B cell (primary cell): ENCODE results near the gene AURKAIP1. TPM values are rescaled to one million over a fixed set of nuclear protein-coding genes. Genes with fewer than 3 reads are reported as not detected.

Source experiments
- ATAC-seq: fragments of 200-7000 bp; cut with Tn5 transposase; one replicate; pipeline ENCODE4 v1.10.0; 2021; ENCODE audit warnings: low read depth, mild to moderate bottlenecking, moderate number of reproducible peaks, moderate library complexity
- CTCF ChIA-PET: fragments of 350-600 bp; sonication (Branson Sonifier 250); formaldehyde crosslinking; loops from one replicate; lab custom pipeline; 2021; ENCODE audit warnings: antibody characterized with exemption, inconsistent platforms; lab: Charles Lee
- POLR2A ChIA-PET: fragments of 350-600 bp; sonication (Branson Sonifier 250); formaldehyde crosslinking; loops from one replicate; lab custom pipeline; 2021; ENCODE audit warnings: antibody characterized with exemption; lab: Charles Lee
- DNase-seq: peaks from one replicate; pipeline ENCODE4 v3.0.0; 2013
- H2AFZ ChIP-seq: 2 replicates; pipeline ENCODE4 v1.6.1; 2012; ENCODE audit warnings: mild to moderate bottlenecking, low read depth, low read length; ENCODE audit not compliant: insufficient read depth, poor library complexity, severe bottlenecking
- H3K27ac ChIP-seq, 2 donors: 1 replicate in 1 of 2; 2 replicates in 1 of 2; pipeline ENCODE4 v1.5.1; 2012 to 2013; ENCODE audit warnings: low read length in 2 of 2, mild to moderate bottlenecking in 2 of 2, moderate library complexity in 1 of 2
- H3K27me3 ChIP-seq, 4 experiments: fragments of 200-600 bp in 1 of 4; sonication (generic) in 1 of 4; replicated peaks in 1 of 4; 1 replicate in 2 of 4; 2 replicates in 2 of 4; pipeline versions ENCODE4 v1.6.1 to v1.7.0; 2013 to 2016; ENCODE audit warnings: low read length in 3 of 4, mild to moderate bottlenecking in 2 of 4, mixed read lengths in 1 of 4, moderate library complexity in 1 of 4; ENCODE audit not compliant: insufficient read depth in 4 of 4, control insufficient read depth in 3 of 4; ENCODE audit errors: control extremely low read depth in 1 of 4
- H3K36me3 ChIP-seq, 2 experiments: replicated peaks in 1 of 2; 1 replicate in 1 of 2; 2 replicates in 1 of 2; pipeline versions ENCODE4 v1.6.1 to v1.7.1; 2013; ENCODE audit warnings: low read length in 1 of 2; ENCODE audit not compliant: insufficient read depth in 2 of 2, control insufficient read depth in 1 of 2; ENCODE audit errors: control extremely low read depth in 1 of 2, extremely low read depth in 1 of 2
- H3K4me1 ChIP-seq, 2 donors: fragments of 200-600 bp in 1 of 2; sonication (generic) in 1 of 2; 1 replicate in 1 of 2; 2 replicates in 1 of 2; pipeline versions ENCODE4 v1.5.1 to v1.6.1; 2013 to 2017; ENCODE audit warnings: low read length in 2 of 2; ENCODE audit not compliant: control insufficient read depth in 2 of 2, insufficient read depth in 2 of 2
- H3K4me2 ChIP-seq: replicated peaks from 2 replicates; pipeline ENCODE3; 2012; ENCODE audit warnings: mild to moderate bottlenecking, low read depth, low read length; ENCODE audit not compliant: poor library complexity, severe bottlenecking
- H3K4me3 ChIP-seq, 5 experiments: fragments of 200-600 bp in 1 of 5; sonication (generic) in 1 of 5; 1 replicate in 3 of 5; 2 replicates in 2 of 5; pipeline versions ENCODE4 v1.5.1 to v1.7.0; 2011 to 2016; ENCODE audit warnings: low read length in 4 of 5, mild to moderate bottlenecking in 4 of 5, low read depth in 2 of 5, control low read depth in 1 of 5, moderate library complexity in 1 of 5; ENCODE audit not compliant: insufficient read depth in 1 of 5; ENCODE audit errors: control extremely low read depth in 1 of 5, extremely low read depth in 1 of 5
- H3K79me2 ChIP-seq: fragments of 200-600 bp; sonication (generic); one replicate; pipeline ENCODE4 v1.6.0; 2016; ENCODE audit warnings: low read length; ENCODE audit not compliant: control insufficient read depth, insufficient read depth
- H3K9ac ChIP-seq: fragments of 200-600 bp; sonication (generic); 2 replicates; pipeline ENCODE4 v1.6.1; 2017; ENCODE audit warnings: mild to moderate bottlenecking, low read length, moderate library complexity
- H3K9me3 ChIP-seq, 3 donors: one replicate each; pipeline versions ENCODE4 v1.6.1 to v1.7.1; 2013; ENCODE audit warnings: low read length in 2 of 3; ENCODE audit not compliant: control insufficient read depth in 2 of 3, insufficient read depth in 1 of 3; ENCODE audit errors: control extremely low read depth in 1 of 3
- H4K20me1 ChIP-seq: 2 replicates; pipeline ENCODE4 v1.6.0; 2012; ENCODE audit warnings: mild to moderate bottlenecking, low read length; ENCODE audit not compliant: insufficient read depth, control insufficient read depth, poor library complexity, severe bottlenecking
- H3K27ac Mint-ChIP-seq: one replicate; pipeline ENCODE4 v1.8.0; 2021; ENCODE audit warnings: mixed read lengths
- H3K27me3 Mint-ChIP-seq: one replicate; pipeline ENCODE4 v1.8.0; 2021; ENCODE audit warnings: mixed read lengths
- H3K4me1 Mint-ChIP-seq: one replicate; pipeline ENCODE4 v1.8.0; 2021; ENCODE audit warnings: mixed read lengths
- H3K4me3 Mint-ChIP-seq: one replicate; pipeline ENCODE4 v1.8.0; 2021; ENCODE audit warnings: mixed read lengths
- H3K9me3 Mint-ChIP-seq: one replicate; pipeline ENCODE4 v1.8.0; 2022; ENCODE audit warnings: mixed read lengths; ENCODE audit not compliant: insufficient read depth
- CTCF ChIP-seq: fragments of 200-600 bp; IDR thresholded peaks from one replicate; pipeline ENCODE4 v1.8.0; 2022; ENCODE audit warnings: antibody characterized with exemption, mild to moderate bottlenecking
- EZH2 ChIP-seq: IDR thresholded peaks from 2 replicates; pipeline ENCODE4 v1.6.1; 2012; ENCODE audit warnings: borderline replicate concordance, low read depth, mild to moderate bottlenecking, moderate library complexity, low read length; ENCODE audit not compliant: insufficient read depth, poor library complexity, severe bottlenecking
- WGBS: methylation state at CpG from one replicate; pipeline ENCODE4 v1.1.5; 2013; ENCODE audit warnings: missing lambda C conversion rate; ENCODE audit not compliant: insufficient coverage; 5-methylcytosine and 5-hydroxymethylcytosine counted together
- intact Hi-C: fragments of 100-400 bp; cut with micrococcal nuclease; formaldehyde crosslinking; loops from one replicate; pipeline ENCODE4 v1.10.0; 2022
- polyA plus RNA-seq: library from polyadenylated mRNA; depleted of rRNA; stranded (reverse); fragments of >200 nt; gene quantifications from 2 replicates; pipeline ENCODE4 v1.2.3, GENCODE V29; 2012
- total RNA-seq, 2 donors: library from RNA; stranded (reverse); fragments of 120-200 nt in 1 of 2; gene quantifications; 1 replicate in 1 of 2; 2 replicates in 1 of 2; pipeline versions ENCODE4 v1.2.3 to v1.2.4, GENCODE V29; 2013 to 2022

The AURKAIP1 gene
- total and polyA plus RNA-seq, 2 donors (not counting 1 experiment from before 2014, with no cell fraction given) = 61.1 to 61.7 TPM

DNA sequence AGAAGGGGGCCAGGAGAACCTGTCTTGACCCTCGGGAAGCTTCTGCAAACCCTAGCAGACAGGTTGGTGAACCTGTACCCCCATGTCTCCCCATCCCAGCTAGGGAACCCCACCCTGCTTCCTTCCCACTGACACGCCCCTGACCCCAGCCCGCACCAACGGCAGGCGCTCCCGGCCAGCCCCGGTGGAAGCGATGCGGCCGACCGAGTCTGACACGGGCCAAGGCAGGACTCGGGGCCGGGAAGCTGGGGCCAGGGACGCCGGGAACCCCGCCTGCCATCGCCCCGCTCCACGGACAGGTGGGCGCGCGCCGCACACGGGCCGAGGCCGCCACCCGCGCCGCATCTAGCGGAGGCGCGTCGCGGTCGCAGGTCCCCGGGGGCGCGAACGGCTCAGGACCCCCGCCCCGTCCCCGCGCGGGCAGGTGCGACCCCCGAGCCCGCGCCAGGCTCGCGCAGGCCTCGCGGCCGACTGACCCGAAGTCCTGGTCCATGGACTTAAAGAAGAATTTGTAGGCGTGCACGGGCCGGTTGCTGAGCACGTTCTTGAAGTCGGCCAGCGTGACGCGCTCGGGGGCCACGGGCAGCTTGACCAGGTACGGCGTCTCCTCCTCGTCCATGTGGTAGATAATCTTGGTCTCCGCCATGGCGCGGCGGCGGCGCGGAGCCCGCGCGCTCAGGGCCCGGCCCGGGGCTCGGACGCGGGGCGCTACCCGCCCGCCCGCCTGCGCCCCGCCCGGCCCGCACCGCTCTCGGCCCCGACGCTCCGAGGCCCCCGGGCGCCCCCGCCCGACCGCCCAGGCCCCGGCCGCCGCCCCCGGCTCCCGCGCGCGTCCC is 26.4 kb downstream of the AURKAIP1 start:
- Histone ChIP-seq H3K4me1 (peaks cover 22 to 37% of the 10 kb centered on the region in 2 donors), H3K36me3 (no peaks in the 10 kb centered on the region), H3K27ac (no peak overlapping the region), H3K9ac (peak overlapping the region; percentile 71), H3K27me3 (peaks cover 0 to 23% (median 7%) of the 10 kb centered on the region in 4 experiments), H3K4me2 (peak overlapping the region; percentile 96), H3K4me3 (peak overlapping the region; percentile 34 to 81 (median 63)), H2AFZ (peak overlapping the region; percentile 60), H4K20me1 (peaks cover 40% of the 10 kb centered on the region), H3K9me3 (peaks cover 0 to 7% (median 0%) of the 10 kb centered on the region in 3 donors), H3K79me2 (peaks cover 34% of the 10 kb centered on the region)
- Mint-ChIP-seq H3K4me1 (peaks cover 28% of the 10 kb centered on the region), H3K27ac (peak overlapping the region; percentile 56), H3K27me3 (peaks cover 8% of the 10 kb centered on the region), H3K9me3 (no peaks in the 10 kb centered on the region), H3K4me3 (peak overlapping the region; percentile 83)
- WGBS = under 1% methylated on average over 109 of the region's 109 CpGs
- no peak for DNase-seq
- peak; percentile 42 for ATAC-seq
- POLR2A ChIA-PET = interaction anchor here (0.6 kb wide), 1 partner anchor 512 kb away, joined by 4 read pairs; no protein-coding TSS in a partner anchor
- intact Hi-C loops = loop anchor here (1.0 kb wide), 2 partner anchors 24 to 27 kb away; partner anchors contain the start of genes AURKAIP1, CPTP and INTS11
- TF ChIP-seq EZH2 = no peak
- TF ChIP-seq CTCF = no peak
- CTCF ChIA-PET = interaction anchor here (1.2 to 1.4 kb wide), 2 partner anchors 25 to 27 kb away, joined by 3 to 5 read pairs; partner anchors contain the start of gene AURKAIP1
